HCT116 (cell line): ENCODE results near the gene PRCC. TPM values are rescaled to one million over a fixed set of nuclear protein-coding genes. Genes with fewer than 3 reads are reported as not detected.

Source experiments
- ATAC-seq: fragments of 200-7000 bp; cut with Tn5 transposase; 2 replicates; pipeline ENCODE4 v1.9.1; 2020; ENCODE audit warnings: mild to moderate bottlenecking, moderate library complexity
- BruUV-seq: library from RNA; stranded (reverse); fragments of 400-500 nt; replicated peaks from 2 replicates; lab custom pipeline; 2021; lab: Mats Ljungman, UMichigan
- CTCF ChIA-PET: fragments of 300-600 bp; sonication (Branson Sonifier 250); formaldehyde crosslinking; loops from one replicate; lab custom pipeline; 2021; ENCODE audit warnings: antibody characterized with exemption; lab: Charles Lee
- POLR2A ChIA-PET: fragments of 300-600, 350-600 bp; sonication (Branson Sonifier 250); formaldehyde crosslinking; loops from one replicate; lab custom pipeline; 2021; ENCODE audit warnings: antibody characterized with exemption; lab: Charles Lee
- RAD21 ChIA-PET, 2 experiments: fragments of 300-600 bp; sonication (Branson Sonifier 250); formaldehyde crosslinking; loops; one replicate each; lab custom pipeline; 2023; ENCODE audit warnings: low total read pairs in 2 of 2; ENCODE audit not compliant: uncharacterized antibody in 2 of 2, unreplicated experiment in 2 of 2, low non-redundant PET in 1 of 2; lab: Charles Lee
- DNase-seq: peaks from one replicate; pipeline ENCODE4 v3.0.0-alpha.2; 2010; ENCODE audit warnings: low read depth, low spot score
- H2AFZ ChIP-seq: fragments of 200-600 bp; shearing (Covaris generic), sonication (generic); 2 replicates; pipeline ENCODE4 v1.6.1; 2017; ENCODE audit warnings: low read depth, mixed run types, mixed read lengths, antibody characterized with exemption, low read length; ENCODE audit not compliant: poor library complexity, severe bottlenecking
- H3K27ac ChIP-seq: 2 replicates; pipeline ENCODE4 v1.5.1; 2012; ENCODE audit warnings: low read depth, low read length
- H3K27me3 ChIP-seq: fragments of 200-600 bp; sonication (generic); 2 replicates; pipeline ENCODE4 v1.6.1; 2016; ENCODE audit warnings: mixed run types, low read length, mixed read lengths; ENCODE audit not compliant: insufficient read depth
- H3K36me3 ChIP-seq, 2 experiments: fragments of 200-500 bp in 1 of 2; fragments of 200-600 bp in 1 of 2; sonication (Bioruptor generic) in 1 of 2; sonication (generic) in 1 of 2; 2 replicates each; pipeline versions ENCODE4 v1.5.1 to v1.6.1; 2014 to 2016; ENCODE audit warnings: low read length in 2 of 2, inconsistent platforms in 1 of 2, mixed read lengths in 1 of 2, mixed run types in 1 of 2; ENCODE audit not compliant: insufficient read depth in 2 of 2, control insufficient read depth in 1 of 2
- H3K4me1 ChIP-seq, 2 experiments: fragments of 200-600 bp in 1 of 2; sonication (generic) in 1 of 2; 2 replicates each; pipeline versions ENCODE4 v1.5.1 to v1.6.1; 2012 to 2017; ENCODE audit warnings: low read length in 2 of 2, inconsistent platforms in 1 of 2, mild to moderate bottlenecking in 1 of 2, mixed read lengths in 1 of 2, mixed run types in 1 of 2, moderate library complexity in 1 of 2; ENCODE audit not compliant: insufficient read depth in 2 of 2, control insufficient read depth in 1 of 2
- H3K4me2 ChIP-seq: fragments of 200-600 bp; sonication (generic); 2 replicates; pipeline ENCODE4 v1.6.1; 2017; ENCODE audit warnings: mixed run types, low read length, mixed read lengths
- H3K4me3 ChIP-seq, 2 experiments: fragments of 200-600 bp in 1 of 2; sonication (generic) in 1 of 2; replicated peaks in 1 of 2; 2 replicates each; pipeline ENCODE4 v1.5.1; 2011 to 2016; ENCODE audit warnings: low read length in 2 of 2, control low read depth in 1 of 2, low read depth in 1 of 2, mild to moderate bottlenecking in 1 of 2, mixed read lengths in 1 of 2, mixed run types in 1 of 2
- H3K79me2 ChIP-seq: fragments of 200-600 bp; sonication (generic); 2 replicates; pipeline ENCODE4 v1.6.1; 2017; ENCODE audit warnings: mild to moderate bottlenecking, mixed run types, low read length, moderate library complexity, mixed read lengths; ENCODE audit not compliant: insufficient read depth
- H3K9ac ChIP-seq: fragments of 200-600 bp; sonication (generic); 2 replicates; pipeline ENCODE4 v1.6.1; 2016; ENCODE audit warnings: low read length, mixed read lengths
- H3K9me2 ChIP-seq: fragments of 200-600 bp; sonication (generic), shearing (Covaris generic); 2 replicates; pipeline ENCODE4 v1.6.1; 2017; ENCODE audit warnings: mixed run types, mild to moderate bottlenecking, moderate library complexity; ENCODE audit not compliant: insufficient read depth
- H3K9me3 ChIP-seq, 2 experiments: fragments of 200-500 bp in 1 of 2; fragments of 200-600 bp in 1 of 2; sonication (Bioruptor generic) in 1 of 2; sonication (generic) in 1 of 2; 2 replicates each; pipeline ENCODE4 v1.6.1; 2014 to 2017; ENCODE audit warnings: low read length in 2 of 2, mixed read lengths in 2 of 2, inconsistent platforms in 1 of 2, low read depth in 1 of 2, mild to moderate bottlenecking in 1 of 2, mixed run types in 1 of 2, moderate library complexity in 1 of 2; ENCODE audit not compliant: control insufficient read depth in 1 of 2, insufficient read depth in 1 of 2
- H4K20me1 ChIP-seq: fragments of 200-600 bp; sonication (generic), shearing (Covaris generic); 2 replicates; pipeline ENCODE4 v1.6.1; 2017; ENCODE audit warnings: mixed run types, mild to moderate bottlenecking, moderate library complexity; ENCODE audit not compliant: insufficient read depth
- EGR1 ChIP-seq: IDR thresholded peaks from 2 replicates; pipeline ENCODE4 v1.6.1; 2012; ENCODE audit warnings: low read depth
- FOSL1 ChIP-seq: IDR thresholded peaks from 2 replicates; pipeline ENCODE4 v1.6.1; 2012; ENCODE audit warnings: low read depth
- POLR2A ChIP-seq: IDR thresholded peaks from 2 replicates; pipeline ENCODE4 v1.7.0; 2011; ENCODE audit warnings: borderline replicate concordance; ENCODE audit not compliant: insufficient read depth, insufficient read length; ENCODE audit errors: extremely low read depth
- POLR2AphosphoS5 ChIP-seq: IDR thresholded peaks from 2 replicates; pipeline ENCODE4 v1.6.1; 2011; ENCODE audit warnings: mild to moderate bottlenecking, low read depth, low read length, moderate library complexity
- RAD21 ChIP-seq: IDR thresholded peaks from 2 replicates; pipeline ENCODE4 v1.6.1; 2012; ENCODE audit warnings: low read depth, mild to moderate bottlenecking
- SIN3A ChIP-seq: IDR thresholded peaks from 2 replicates; pipeline ENCODE4 v1.6.1; 2012; ENCODE audit warnings: low read depth
- SP1 ChIP-seq: IDR thresholded peaks from 2 replicates; pipeline ENCODE4 v1.6.1; 2012; ENCODE audit warnings: low read depth
- YY1 ChIP-seq: IDR thresholded peaks from 2 replicates; pipeline ENCODE4 v1.6.1; 2011; ENCODE audit warnings: low read length, low read depth, moderate library complexity, mild to moderate bottlenecking; ENCODE audit not compliant: insufficient replicate concordance; ENCODE audit errors: extremely low read depth
- ZFX ChIP-seq: fragments of 450-650 bp; IDR thresholded peaks from 2 replicates; pipeline ENCODE4 v1.6.1; 2017
- intact Hi-C: fragments of 100-400 bp; cut with micrococcal nuclease; formaldehyde crosslinking; loops from 2 replicates; pipeline ENCODE4 v1.10.0; 2022
- total RNA-seq: library from RNA; stranded (reverse); gene quantifications from one replicate; pipeline ENCODE4 v1.2.1, GENCODE V29; 2021; ENCODE audit not compliant: unreplicated experiment
- TF ChIP-seq, protein P1 (sequence below), 3 experiments: fragments of 200-600 bp in 1 of 3; sonication (generic) in 1 of 3; IDR thresholded peaks in 2 of 3; conservative IDR thresholded peaks in 1 of 3; 2 replicates each; pipeline ENCODE4 v1.5.1; 2012 to 2017; ENCODE audit warnings: low read depth in 2 of 3, low read length in 2 of 3, antibody characterized with exemption in 1 of 3, borderline replicate concordance in 1 of 3, control low read depth in 1 of 3, mild to moderate bottlenecking in 1 of 3, mixed read lengths in 1 of 3, mixed run types in 1 of 3, moderate library complexity in 1 of 3; ENCODE audit not compliant: insufficient read depth in 1 of 3

The PRCC gene
- total RNA-seq, 1 experiment from 2014 or later, result 78.1 TPM

DNA sequence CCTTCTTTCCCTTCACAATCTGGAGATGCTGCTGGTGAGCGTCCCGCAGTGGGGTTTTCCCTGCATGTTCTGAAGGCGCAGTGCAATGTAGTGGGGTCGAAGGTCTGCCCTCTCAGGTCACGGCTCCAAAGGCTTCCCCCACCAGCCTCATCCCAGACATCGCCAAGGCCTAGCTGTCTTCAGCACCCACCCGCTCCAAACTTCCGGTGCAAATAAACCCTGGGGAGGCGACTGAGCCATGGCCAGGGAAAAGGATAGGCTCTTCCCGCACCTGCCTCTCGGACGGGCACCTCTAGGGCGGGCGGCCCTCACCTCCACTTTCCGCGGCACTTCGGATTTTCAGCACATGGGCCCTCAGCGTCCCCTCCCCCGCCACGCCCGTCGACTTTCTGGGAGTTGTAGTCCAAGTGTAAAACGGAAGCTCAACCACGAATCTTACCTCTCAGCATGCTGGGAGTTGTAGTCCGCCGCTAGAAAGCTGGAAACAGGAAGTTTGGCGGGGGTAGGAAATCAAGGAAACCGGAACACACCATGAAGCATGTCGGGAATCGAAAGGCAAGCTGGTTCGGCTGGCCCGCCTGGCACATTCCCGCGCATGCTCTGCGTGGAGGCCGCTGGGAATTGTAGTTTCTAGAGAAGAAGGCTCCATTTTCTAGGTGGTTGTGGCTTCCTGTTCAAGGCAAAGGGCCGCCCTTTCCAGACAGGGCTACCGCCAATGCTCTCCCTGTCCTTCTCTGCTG lies 26.4 kb upstream of the PRCC start, which contains the start of gene MRPL24:
Gene MRPL24, minus strand, starts transcription at position 348 of the 740 bp plus-strand sequence. CDS start 2,384 bp downstream, outside the sequence.
- Histone ChIP-seq H3K9ac (peak within 1 kb of the TSS; percentile 89), H4K20me1 (no peaks in the 10 kb centered on the region), H3K79me2 (peaks cover 53% of the 10 kb centered on the region), H3K4me2 (peak within 1 kb of the TSS; percentile 79), H3K4me3 (peak within 1 kb of the TSS; percentile 67 to 80), H3K27ac (peak within 1 kb of the TSS; percentile 84), H3K9me3 (no peaks in the 10 kb centered on the region), H3K9me2 (no peaks in the 10 kb centered on the region), H3K4me1 (peaks cover 13 to 29% of the 10 kb centered on the region in 2 experiments), H3K27me3 (no peaks in the 10 kb centered on the region), H3K36me3 (peaks cover 25 to 43% of the 10 kb centered on the region in 2 experiments; a peak in 3 of 4 replicates), H2AFZ (no peak within 1 kb of the TSS)
- ChIA-PET RAD21 (interaction anchor here (0.8 to 1.6 kb wide), 6 partner anchors 12 to 52 kb away, joined by 3 to 5 read pairs (median 4); partner anchors contain the start of genes PRCC (in 2 of the 2), ISG20L2 (in 1 of the 2) and METTL25B (in 1 of the 2)), CTCF (interaction anchor here (0.9 to 1.6 kb wide), 7 partner anchors 11 to 187 kb away, joined by 3 to 21 read pairs (median 7); partner anchors contain the start of genes HDGF, METTL25B and PRCC), POLR2A (interaction anchor here (0.6 to 1.6 kb wide), 14 partner anchors 9 to 141 kb away, joined by 3 to 28 read pairs (median 4); partner anchors contain the start of genes CRABP2, HDGF, ISG20L2 and METTL25B)
- no TSS peak for BruUV-seq
- TF ChIP-seq SIN3A (no peak), RAD21 (no peak), SP1 (no peak), POLR2AphosphoS5 (peak; percentile 81), YY1 (peak; percentile 91), EGR1 (no peak), ZFX (peak; percentile 94), POLR2A (peak; percentile 64), FOSL1 (no peak)
- TF ChIP-seq, protein P1, sequence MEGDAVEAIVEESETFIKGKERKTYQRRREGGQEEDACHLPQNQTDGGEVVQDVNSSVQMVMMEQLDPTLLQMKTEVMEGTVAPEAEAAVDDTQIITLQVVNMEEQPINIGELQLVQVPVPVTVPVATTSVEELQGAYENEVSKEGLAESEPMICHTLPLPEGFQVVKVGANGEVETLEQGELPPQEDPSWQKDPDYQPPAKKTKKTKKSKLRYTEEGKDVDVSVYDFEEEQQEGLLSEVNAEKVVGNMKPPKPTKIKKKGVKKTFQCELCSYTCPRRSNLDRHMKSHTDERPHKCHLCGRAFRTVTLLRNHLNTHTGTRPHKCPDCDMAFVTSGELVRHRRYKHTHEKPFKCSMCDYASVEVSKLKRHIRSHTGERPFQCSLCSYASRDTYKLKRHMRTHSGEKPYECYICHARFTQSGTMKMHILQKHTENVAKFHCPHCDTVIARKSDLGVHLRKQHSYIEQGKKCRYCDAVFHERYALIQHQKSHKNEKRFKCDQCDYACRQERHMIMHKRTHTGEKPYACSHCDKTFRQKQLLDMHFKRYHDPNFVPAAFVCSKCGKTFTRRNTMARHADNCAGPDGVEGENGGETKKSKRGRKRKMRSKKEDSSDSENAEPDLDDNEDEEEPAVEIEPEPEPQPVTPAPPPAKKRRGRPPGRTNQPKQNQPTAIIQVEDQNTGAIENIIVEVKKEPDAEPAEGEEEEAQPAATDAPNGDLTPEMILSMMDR (IDR thresholded peaks at IDR 0.05 in 2 of 3, conservative IDR thresholded peaks at IDR 0.05 in 1 of 3; ENCODE audit: borderline replicate concordance in 1 of 3, insufficient read depth in 1 of 3, low read depth in 2 of 3, low read length in 2 of 3), result no peak
- DNase-seq, result peak; percentile 100
- intact Hi-C loops, result loop anchor here (1.0 to 10.0 kb wide), 3 partner anchors 13 to 236 kb away; partner anchors contain the start of genes ISG20L2, MEF2D, METTL25B and PRCC
- ATAC-seq, result peak; percentile 88
